Left renal cortex interstitium (tissue), 4 donors: ENCODE results near the gene SIRPG. TPM values are rescaled to one million over a fixed set of nuclear protein-coding genes. Genes with fewer than 3 reads are reported as not detected.

ENCODE experiments used
- DNase-seq, 4 donors: peaks; one replicate each; pipeline ENCODE4 v3.0.0-alpha.2; 2013; ENCODE audit warnings: low read depth in 4 of 4, low spot score in 2 of 4, missing footprints in 1 of 4
- polyA plus RNA-seq, 4 donors: library from polyadenylated mRNA; unstranded; fragments of 120-200 nt; gene quantifications; one replicate each; pipeline ENCODE4 v1.2.1, GENCODE V29; 2013; ENCODE audit not compliant: insufficient read length in 4 of 4

Gene SIRPG
- polyA plus RNA-seq, 4 donors = not detected

- no peak for DNase-seq
Observed at GRCh38 chr20:1637226-1637625, 20.4 kb downstream of the SIRPG start.

GRCh38 chr20:1636621-1637020 lies 21.0 kb downstream of the SIRPG start:
- no peak for DNase-seq

- no peak for DNase-seq
Observed at GRCh38 chr20:1635291-1635979, 22.1 kb downstream of the SIRPG start.

GRCh38 chr20:1633535-1633934 lies 24.0 kb downstream of the SIRPG start:
- no peak for DNase-seq

GRCh38 chr20:1632178-1632577 lies 25.4 kb downstream of the SIRPG start:
- no peak for DNase-seq

GRCh38 chr20:1631309-1632151 lies 26.0 kb downstream of the SIRPG start:
- no peak for DNase-seq

DNA sequence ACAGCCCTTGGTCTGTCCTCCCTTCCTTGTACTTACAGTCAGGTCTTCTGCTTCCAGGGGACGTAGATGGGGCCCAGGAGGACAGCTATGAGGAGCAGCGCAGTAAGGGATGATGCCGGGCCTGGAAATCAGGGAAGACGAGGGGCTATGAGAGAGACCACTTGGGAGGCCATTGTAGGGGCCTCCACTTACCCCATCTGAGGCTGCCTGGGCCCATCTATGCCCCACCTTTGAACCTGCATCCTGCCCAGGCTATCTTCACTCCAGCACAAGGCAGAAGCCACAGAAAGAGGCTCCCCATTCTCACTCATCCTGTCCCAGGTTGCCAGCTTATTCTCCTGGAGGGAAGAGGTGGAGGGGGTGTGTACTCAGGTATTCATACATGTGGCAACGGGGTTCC lies 27.4 kb downstream of the SIRPG start:
- no peak for DNase-seq

DNA sequence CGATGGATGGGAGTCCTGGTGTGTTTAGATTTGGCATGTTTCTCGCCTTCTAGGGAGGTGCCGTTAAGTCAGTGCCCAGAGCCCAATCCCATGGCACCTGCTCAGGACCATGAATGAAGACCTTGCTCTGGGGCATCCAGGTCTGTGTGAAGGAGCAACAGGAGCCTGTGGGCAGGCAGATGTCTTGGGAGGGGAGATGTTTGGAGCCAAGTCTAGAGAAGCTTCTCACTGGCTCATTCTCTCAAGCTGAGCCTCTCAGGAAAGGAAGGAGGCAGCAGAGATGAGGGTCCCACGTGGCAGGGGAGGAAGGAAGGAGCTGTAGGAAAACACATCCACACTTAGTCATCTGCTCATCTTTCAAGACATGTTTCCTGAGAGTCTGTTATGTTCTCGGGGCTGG lies 28.3 kb downstream of the SIRPG start:
- no peak for DNase-seq

DNA sequence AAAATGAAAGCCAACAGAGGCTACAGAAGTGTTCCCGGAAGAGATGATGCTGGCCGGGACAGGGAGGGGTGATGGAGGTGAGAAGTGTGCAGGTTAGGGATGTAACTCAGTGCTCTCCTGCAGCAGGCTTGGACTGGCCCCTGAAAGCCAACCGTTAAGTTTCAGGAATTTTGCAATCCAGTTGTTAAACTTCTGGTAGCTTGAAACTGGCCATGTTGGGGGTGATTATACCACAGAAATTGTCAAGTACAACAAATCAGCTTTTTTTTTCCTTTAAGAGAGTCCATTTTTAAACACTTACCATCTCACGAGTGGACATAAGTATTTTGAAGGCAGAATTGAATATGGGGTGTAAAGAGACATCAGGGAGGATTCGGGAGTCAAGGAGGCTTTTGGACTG lies 29.0 kb downstream of the SIRPG start:
- DNase-seq = no peak

- no peak for DNase-seq
Observed at GRCh38 chr20:1627200-1627550, 30.4 kb downstream of the SIRPG start.

DNA sequence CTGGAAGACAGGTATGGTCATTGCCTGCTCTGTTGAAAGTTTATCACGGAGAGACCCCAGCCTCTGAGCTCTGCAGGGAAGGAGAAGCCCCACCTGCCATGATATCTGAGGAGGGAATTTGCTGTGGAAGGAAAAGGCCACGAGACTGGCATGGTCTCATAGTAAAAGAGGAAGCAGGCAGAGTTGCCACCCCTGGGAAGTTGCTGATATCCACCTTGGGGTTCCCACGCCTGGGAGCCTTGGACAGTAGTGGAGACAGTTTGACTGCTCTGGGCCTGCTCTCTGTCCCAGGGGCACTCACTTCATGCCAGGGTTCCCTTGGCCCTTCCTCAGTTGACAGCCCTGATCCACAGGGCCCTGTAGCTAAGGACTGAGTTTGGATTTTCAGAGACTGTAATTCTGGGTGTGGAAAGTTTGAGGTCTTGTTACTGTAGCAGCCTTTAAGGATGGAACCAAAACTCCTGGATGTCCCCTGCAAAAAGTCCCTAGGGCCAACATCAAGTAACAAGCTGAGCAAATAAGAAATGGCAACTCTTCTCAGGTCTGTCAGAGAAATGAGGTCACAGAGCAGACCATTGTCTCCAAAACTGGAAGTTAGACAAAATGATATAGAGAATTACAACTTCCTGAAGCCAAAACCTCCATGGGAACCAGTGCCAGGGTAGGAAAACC lies 30.9 kb downstream of the SIRPG start:
- DNase-seq = no peak

- DNase-seq = no peak
Observed at GRCh38 chr20:1625083-1625690, 32.4 kb downstream of the SIRPG start.

GRCh38 chr20:1623501-1624205 lies 33.9 kb downstream of the SIRPG start:
- no peak for DNase-seq

DNA sequence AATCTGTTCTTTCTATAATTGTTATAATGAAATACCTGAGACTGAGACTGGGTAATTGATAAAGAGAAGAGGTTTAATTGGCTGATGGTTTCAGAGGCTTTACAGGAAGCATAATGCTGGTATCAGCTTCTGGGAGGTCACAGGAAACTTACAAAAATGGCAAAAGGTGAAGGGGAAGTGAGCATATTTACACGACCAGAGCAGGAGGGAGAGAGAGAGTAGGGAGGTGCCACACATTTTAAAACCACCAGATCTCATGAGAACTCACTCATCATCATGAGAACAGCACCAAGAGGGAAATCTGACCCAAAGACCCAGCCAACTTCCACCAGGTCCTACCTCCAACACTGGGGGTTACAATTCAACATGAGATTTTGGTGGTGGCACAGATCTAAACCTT lies 35.1 kb downstream of the SIRPG start:
- no peak for DNase-seq

GRCh38 chr20:1621316-1621715 lies 36.3 kb downstream of the SIRPG start:
- DNase-seq = no peak

DNA sequence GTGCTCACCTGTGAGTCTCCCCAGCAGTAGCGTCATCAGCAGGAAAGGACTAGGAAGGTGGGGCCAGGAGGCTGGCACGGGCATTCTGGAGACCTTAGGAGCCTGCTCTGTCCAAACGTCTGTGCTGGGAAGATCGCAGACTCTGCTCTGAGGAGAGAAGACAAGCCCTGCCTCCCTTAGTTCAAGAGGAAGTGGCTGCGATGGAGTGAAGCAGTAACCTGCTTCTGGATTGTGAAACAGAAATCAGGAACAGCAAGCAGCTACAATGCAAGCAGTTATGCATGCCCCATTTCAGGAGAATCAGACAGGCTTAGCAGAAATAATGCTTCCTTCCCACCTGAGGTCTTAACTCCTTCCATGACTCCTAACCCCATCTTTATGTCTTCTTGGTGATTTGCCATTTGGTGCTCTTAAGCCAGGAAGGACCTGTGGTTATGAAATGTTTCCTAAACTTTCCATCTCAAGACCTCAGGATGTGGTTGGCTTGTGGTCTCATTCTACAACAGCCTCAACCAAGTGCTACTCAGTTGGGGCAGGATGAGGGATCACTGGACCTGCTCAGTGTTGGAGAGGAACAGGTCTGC lies 37.6 kb downstream of the SIRPG start, which contains the start of gene SIRPB1:
SIRPB1 (minus strand) TSS at position 149 of the 584 bp plus-strand sequence; CDS start at position 84, 65 bp downstream.
- DNase-seq = no peak

GRCh38 chr20:1618954-1619540 lies 38.5 kb downstream of the SIRPG start:
- no peak for DNase-seq

DNA sequence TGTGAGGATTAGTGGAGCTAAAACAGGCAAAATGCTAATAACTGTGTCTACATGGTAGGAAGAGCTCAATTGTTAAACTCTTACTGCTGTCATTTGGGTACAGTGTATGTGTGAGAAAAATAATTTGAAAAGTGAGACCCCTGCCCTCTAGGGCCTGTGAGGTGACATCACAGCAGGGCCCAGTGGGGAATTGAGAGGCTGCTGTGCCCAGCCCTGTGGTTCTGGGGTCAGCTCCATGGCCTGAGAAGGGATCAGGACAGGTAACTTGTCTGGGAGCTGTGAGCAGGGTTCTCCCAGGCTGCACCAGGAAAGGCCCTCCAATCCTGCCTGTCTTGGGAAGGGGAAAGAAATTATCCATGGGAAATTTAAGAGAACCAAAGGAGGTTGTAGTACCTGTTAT lies 39.1 kb downstream of the SIRPG start:
- no peak for DNase-seq

GRCh38 chr20:1616858-1617434 lies 40.6 kb downstream of the SIRPG start:
- no peak for DNase-seq
